GM12872 (cell line): ENCODE data around the gene CLPTM1L.

ENCODE experiments used
- TF ChIP-seq, protein P1 (sequence below): IDR thresholded peaks from 3 replicates; pipeline ENCODE4 v1.5.1; 2011; ENCODE audit warnings: low read depth, mild to moderate bottlenecking, low read length, moderate library complexity; ENCODE audit not compliant: insufficient read depth

The CLPTM1L gene

DNA sequence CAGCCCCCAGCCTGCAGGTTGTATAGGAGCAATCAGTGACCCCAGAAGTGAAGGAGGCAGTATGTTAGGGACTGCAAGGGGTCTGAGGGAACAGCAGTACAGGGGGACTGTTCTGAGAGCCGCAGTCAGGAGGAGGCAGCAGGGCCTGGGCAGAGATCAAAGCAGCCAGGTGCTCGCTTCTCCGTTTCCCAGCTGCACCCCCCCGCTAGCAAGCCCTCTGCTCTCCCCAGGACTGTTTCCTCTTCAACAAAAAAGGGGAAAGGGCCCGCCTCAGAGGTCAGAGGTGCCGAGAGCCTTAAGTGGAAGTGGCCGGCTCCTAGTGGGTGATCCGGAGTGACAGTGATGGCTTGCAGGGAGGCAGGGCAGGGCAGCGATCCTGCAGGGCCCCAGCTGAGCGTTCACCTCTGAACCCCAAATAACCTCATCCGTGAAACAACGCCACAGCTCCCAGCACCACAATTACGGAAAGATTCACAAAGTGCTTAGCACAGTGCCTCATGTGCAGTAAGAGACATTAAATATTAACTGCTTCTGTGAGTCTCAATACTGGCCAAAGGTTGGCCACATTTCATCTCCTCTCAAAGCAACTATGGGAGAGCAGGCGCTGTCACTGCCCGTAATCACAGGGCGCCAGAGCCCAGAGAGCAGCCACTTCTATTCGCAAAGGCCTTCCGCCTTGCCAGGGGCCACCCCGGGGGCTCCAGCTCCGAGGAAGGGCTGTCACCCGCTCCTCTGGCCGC is 8.0 kb downstream of the CLPTM1L start:
- TF ChIP-seq, protein P1, sequence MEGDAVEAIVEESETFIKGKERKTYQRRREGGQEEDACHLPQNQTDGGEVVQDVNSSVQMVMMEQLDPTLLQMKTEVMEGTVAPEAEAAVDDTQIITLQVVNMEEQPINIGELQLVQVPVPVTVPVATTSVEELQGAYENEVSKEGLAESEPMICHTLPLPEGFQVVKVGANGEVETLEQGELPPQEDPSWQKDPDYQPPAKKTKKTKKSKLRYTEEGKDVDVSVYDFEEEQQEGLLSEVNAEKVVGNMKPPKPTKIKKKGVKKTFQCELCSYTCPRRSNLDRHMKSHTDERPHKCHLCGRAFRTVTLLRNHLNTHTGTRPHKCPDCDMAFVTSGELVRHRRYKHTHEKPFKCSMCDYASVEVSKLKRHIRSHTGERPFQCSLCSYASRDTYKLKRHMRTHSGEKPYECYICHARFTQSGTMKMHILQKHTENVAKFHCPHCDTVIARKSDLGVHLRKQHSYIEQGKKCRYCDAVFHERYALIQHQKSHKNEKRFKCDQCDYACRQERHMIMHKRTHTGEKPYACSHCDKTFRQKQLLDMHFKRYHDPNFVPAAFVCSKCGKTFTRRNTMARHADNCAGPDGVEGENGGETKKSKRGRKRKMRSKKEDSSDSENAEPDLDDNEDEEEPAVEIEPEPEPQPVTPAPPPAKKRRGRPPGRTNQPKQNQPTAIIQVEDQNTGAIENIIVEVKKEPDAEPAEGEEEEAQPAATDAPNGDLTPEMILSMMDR: no peak

DNA sequence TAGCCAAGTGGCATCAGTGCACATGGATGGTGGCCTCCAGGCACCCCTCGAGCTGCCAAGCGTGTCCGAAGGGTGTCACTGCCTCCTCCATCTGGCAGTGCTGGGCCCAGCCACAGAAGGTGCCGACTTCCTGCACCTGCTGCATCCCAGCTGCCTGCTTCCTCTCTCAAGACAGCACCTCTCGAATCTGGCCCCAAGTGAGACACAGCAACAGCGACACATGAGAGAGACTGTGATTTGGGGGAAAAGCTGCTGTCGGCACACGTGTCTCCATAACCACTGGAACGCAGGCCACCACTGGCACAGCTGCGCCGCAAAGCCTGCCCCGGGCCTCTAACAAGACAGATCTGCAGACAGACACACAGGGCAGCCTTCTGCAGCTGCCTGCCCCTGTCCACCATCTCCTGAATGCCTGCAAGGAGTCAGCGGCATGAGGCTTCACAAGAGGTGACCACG is 8.8 kb downstream of the CLPTM1L start:
- TF ChIP-seq, protein P1: no peak

DNA sequence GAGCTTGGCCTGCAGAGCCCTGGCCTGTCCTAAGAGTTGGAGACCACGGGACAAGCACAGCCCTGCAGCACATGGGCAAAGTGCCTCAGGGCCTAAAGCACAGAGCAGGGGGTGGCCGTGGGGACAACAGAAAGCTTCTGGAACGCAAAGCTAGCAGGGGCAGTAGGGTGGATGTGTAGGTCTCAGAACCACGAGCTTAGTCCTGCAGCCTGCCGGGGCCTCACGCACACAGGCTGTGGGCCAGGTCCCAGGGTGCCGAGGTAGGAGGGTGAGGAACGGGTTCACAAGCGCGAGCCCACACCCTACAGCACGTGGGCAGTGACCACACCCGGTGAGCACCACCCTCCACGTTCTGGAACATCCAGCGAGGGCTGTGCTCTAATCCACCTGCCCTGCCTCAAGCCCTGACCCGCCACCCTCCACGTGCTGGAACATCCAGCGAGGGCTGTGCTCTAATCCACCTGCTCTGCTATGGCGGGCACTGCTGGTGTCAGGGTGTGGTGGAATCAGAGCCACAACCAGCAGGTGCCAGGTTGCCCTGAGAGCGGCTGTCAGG is 9.3 kb downstream of the CLPTM1L start:
- TF ChIP-seq, protein P1: no peak

GRCh38 chr5:1334831-1335539 is 9.9 kb downstream of the CLPTM1L start:
- TF ChIP-seq, protein P1: no peak

- TF ChIP-seq, protein P1: no peak
Measured at GRCh38 chr5:1333986-1334385, 10.9 kb downstream of the CLPTM1L start.

DNA sequence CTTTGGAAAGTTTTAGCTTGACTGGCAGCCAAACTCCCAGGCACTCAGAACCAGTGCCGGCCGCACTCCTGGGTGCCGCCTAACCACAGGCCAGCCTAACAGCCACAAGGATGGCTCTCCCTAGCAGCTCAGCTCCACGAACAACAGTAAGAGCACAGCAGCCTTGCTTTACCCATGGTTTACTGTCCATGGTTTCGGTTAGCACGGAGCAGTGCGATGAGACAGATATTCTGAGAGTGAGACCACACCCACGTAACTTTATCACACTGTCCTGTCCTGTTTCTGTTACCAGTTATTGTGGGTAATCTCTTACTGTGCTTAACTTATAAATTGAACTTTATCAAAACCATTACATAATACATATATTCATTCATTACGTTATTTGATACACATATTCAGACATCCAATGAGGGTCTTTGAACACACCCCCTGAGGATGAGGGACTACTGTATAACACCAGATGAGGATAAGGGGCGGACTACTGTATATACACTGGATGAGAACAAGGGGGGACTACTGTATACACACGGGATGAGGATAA is 12.4 kb downstream of the CLPTM1L start:
- TF ChIP-seq, protein P1: no peak

DNA sequence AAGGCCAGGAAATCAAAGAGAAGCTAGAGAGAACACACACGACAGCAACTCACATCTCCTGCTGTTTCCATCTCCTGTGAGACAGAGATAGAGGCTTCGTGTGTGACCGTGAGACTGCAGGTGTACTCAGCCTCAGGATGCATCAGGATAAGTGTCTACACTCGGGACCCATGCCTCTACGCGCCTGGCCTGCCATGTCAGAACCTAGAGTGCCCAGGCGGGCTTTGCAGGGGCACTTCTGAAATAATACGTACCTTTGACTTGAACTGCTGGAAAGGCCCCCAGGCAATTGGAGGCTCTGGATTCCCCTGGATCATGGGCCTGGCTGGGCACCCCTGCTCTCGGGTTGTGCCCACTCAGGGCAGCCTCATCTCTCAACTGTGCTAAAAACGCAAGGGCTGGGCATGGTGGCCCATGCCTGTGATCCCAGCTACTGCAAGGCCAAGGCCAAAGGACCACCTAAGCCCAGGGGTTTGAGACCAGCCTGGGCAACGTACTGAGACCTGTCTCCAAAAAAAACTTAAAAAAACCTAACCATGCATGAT is 13.0 kb downstream of the CLPTM1L start:
- TF ChIP-seq, protein P1: no peak
